ENCODE measurements around the gene ERICH2.
A peak's percentile ranks its signal among the peaks of the same experiment; 100 is the strongest.
"Not testable (repeated sequence)": the region's sequence is repeated elsewhere in the genome, so short reads cannot be mapped to it uniquely, and the experiment has no call there.

The ERICH2 gene

DNA sequence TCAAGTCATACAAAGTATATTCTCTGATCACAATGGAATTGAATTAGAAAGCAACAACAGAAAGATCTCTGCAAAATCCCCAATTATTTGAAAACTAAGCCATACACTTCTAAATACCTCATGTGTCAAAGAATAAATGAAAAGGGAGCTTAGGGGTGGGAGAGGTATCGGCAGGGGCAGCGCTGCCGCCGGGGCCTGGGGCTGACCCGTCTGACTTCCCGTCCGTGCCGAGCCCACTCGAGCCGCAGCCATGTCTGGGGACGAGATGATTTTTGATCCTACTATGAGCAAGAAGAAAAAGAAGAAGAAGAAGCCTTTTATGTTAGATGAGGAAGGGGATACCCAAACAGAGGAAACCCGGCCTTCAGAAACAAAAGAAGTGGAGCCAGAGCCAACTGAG, 18.6 kb upstream of the ERICH2 start:
- not testable (repeated sequence) for DNase-seq (ENCODE audit: low read depth); H3K4me3 ChIP-seq (ENCODE audit: low read depth, low read length)

DNA sequence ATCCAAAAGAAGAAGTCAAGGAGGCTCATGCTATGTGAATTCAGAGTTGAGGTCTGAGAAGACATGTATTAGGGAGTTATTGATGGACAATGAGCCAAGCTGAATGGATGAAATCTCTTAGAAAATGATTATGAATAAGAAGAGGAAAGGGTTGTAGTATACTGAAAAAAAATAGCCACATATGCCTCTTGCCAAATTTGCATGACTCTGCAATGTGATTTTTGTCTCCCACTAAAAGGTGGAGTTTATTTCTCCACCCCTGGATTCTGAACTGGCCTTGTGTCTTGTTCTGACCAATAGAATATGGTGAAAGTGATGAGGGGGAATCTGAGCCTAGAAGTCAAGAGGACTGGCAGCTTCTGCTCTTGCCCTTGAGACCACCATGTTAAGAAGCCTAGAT, 8.6 kb upstream of the ERICH2 start:
- H3K4me3 ChIP-seq (ENCODE audit: low read depth, low read length): no peak overlapping the region
- DNase-seq (ENCODE audit: low read depth): no peak

DNA sequence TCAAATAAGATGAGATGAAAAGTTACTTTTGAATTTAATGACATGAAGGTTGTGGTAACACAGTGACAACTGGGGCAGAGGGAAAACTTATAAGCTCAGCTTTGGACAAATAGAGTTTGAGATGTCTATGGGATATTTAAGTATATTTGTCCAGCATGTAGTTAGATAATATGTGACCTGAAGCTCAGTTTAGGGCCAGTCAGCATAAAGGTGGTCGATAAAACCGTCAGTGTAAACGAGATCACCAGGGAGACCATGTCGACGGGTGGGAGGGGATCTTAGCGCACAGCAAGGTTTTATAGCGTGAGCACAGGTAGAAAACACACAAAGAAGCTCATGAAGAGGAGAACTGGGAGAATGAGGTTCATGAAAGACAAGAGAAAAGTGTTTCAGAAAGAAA, 7.4 kb upstream of the ERICH2 start:
- H3K4me3 ChIP-seq (ENCODE audit: low read depth, low read length): no peak overlapping the region
- DNase-seq (ENCODE audit: low read depth): no peak

DNA sequence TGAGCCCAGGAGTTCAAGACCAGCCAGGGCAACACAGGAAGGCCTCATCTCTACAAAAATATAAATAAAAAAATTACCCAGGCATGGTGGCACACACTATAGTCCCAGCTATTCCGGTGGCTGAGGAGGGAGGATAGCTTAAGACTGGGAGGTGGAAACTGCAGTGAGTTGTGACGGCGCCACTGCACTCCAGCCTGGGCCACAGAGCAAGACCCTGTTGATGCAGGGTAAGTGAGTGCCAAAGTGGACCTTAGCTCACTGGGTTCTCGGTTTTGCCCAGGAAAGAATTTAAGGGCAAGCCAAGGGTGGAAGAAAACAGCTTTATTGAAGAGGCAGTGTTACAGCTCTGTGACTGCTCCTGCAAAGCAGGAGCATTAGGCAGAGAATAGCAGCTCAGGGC, 6.9 kb upstream of the ERICH2 start:
- no peak for DNase-seq (ENCODE audit: low read depth)
- no peak overlapping the region for H3K4me3 ChIP-seq (ENCODE audit: low read depth, low read length)

DNA sequence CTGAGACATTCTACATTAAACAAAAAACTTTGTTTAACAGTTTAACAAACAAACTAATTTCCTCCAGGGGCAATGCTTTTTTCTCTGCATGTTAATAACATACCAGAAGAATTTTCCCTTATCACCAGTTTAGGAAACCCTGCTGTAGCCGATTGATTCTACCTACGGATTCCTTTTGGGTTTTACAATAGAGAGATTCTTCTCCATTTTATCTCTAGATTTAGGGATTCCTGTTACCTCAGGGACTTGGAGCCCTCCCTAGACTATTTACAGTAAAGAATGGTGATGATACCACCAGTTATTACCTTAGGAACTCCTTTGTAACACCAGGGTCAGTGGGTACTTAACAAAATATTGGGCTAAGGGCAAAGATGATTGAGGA, 5.3 kb upstream of the ERICH2 start:
- no peak for DNase-seq (ENCODE audit: low read depth)
- no peak overlapping the region for H3K4me3 ChIP-seq (ENCODE audit: low read depth, low read length)

DNA sequence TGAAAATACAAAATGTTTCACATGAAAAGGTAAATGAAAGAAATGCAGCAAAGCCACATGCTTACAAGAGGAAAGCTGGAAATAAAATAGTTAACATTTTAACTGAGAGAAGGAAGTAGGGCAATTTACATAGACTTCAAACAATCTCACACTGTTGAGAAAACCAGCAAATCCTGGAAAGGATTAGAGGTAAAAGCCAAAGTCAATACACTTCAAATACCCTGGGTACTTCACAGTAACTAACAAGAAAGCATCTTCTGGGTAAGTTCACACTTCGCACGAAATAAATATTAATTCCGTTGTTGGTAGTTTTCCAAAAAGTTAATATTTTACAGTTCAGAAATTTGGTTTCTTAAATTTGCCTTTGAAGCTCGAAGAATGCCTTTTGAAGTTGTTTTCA, 3.5 kb upstream of the ERICH2 start:
- no peak for DNase-seq (ENCODE audit: low read depth)
- H3K4me3 ChIP-seq (ENCODE audit: low read depth, low read length): no peak overlapping the region

DNA sequence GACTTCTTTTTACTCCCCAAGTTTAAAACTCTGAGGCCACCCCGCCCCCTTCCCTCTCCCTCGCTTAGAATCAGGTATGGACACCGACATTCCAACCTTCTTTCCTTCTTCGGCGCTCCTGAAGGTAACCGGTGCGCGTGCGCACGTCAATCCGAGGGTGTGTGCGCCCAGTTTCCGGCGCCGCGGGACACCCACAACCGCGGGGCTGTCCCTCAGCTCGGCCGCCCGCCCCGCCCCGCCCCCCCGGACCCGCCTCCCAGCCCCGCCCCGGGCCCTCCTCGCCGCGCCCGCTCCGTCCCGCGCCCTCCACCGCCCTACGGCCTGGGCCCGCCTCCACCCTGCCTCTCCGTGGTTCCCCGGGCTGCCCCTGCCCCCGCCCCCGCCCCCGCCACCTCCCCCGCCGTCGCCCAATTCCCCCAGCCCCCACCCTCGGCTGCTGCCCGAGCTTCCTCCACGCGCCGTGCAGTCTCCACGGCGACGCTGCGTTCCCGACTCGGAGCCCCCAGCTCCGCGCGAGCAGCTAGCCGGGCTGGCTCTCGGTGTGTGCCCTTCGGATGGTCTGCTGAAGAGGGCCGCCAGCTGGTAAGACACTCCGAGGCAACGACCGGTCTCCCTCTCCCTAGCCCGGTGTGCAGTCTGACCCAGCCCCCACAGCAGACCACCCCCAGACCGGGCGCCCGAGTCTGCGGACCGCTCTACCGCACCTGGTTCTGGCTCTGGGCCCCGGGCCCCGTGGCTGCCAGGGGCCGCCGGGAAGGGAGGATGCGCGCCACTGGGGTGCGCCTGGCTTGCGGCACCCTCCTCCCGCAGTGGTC, 635 bp downstream of the ERICH2 start:
- peak; percentile 4 for DNase-seq (ENCODE audit: low read depth)
- H3K4me3 ChIP-seq (ENCODE audit: low read depth, low read length): peak overlapping the region; percentile 72

DNA sequence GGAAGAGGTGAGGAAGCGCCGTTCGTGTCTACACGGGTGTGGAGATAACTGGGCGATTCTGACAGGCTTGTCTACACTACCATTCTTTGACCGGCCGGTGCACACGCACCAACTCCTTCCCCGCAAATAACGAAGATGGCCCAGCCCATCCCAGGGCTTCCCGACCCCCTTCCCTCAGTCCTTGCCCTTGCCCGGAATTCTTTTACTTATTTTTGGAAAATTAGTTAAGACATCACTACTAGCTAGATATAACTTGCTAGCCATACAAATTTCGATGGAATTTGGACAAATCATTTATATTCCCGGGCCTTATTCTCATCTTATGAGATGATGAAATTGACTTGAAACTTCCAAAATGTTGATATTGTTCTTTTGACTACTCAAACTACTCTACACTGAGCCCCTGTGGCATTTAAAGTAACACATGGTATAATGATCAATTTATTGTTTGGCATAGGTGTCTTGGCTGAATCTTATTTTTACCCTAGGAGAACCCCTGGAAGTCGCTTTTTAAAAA, 1.3 kb downstream of the ERICH2 start:
- peak overlapping the region; percentile 63 for H3K4me3 ChIP-seq (ENCODE audit: low read depth, low read length)
- no peak for DNase-seq (ENCODE audit: low read depth)

DNA sequence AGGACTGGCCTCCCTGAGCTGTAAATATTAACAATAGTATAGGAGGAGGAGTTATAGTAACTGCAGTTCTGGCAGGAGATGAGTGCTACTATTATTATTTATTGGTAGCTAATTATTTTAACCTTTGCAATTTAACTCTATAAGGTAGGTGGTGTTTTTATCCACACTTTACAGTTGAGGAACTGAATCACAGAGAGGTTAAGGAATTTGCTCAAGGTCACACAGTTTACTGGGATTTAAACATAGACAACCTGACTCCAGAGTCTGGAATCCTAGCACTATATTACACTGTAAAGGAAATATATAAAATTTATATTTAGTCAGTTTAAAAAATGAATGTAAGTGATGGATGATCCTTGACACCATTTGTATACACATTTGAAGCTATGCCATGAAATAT, 2.1 kb downstream of the ERICH2 start:
- no peak overlapping the region for H3K4me3 ChIP-seq (ENCODE audit: low read depth, low read length)
- DNase-seq (ENCODE audit: low read depth): no peak

DNA sequence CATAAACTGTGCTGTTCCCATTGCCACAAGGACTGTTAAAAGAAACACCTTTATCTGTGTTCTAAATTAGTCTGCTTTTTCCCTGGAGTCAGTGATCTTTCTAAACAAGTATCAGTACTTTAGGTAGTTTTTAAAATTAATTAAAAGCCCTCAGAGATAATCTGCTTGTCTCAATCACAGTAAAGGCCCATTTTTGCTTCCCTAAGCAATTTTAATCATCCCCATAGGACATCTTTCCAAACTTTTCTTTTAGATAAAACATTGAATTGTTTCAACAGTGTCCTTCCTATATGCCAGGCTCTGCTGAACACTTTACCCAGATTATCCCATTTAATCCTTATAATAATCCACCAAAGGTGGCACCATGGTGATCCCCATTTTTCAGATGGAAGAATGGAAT, 3.9 kb downstream of the ERICH2 start:
- no peak for DNase-seq (ENCODE audit: low read depth)

DNA sequence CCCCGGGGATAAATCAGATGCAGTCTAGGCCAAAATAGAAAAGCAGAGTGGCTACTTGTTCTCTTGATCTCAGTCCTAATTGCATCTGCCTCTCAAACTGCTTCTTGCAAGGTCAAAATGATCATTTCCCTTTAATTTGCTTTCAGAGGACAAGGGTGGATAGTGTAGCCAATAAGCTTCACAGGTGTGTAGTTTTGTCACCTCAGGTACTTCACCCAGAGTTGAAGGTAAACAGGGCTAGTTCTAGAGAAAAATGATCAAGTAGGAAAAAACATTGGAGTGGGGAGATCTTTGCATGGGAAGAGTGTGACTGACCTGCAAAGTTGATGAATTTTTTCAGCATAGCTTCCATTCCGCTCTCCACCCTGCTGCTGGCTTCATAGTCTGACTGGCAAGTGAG, 8.7 kb downstream of the ERICH2 start:
- DNase-seq (ENCODE audit: low read depth): no peak
- H3K4me3 ChIP-seq (ENCODE audit: low read depth, low read length): no peak overlapping the region

More for the DNA sequence above, 3.9 kb downstream of the ERICH2 start:
- no peak overlapping the region for H3K4me3 ChIP-seq (ENCODE audit: low read depth, low read length)

DNA sequence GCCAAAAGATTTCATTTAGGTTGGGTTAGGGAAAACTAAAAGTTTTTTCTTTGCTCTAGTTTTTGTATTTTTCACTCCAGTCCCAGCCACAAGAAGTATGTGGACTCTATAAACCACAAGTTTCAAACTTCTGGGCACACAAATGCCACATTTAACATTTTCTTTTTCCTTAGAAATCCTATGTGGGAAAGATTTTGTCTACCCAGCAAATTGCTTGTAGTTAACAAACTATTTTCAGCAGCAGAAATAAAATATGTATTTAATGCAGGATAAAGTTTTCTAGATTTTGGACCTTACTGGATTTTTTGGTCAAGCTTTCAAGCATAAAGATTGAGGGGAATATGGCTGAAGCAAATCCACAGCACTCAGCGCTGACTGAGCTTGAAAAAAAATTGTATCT, 9.1 kb downstream of the ERICH2 start:
- H3K4me3 ChIP-seq (ENCODE audit: low read depth, low read length): no peak overlapping the region
- DNase-seq (ENCODE audit: low read depth): no peak

DNA sequence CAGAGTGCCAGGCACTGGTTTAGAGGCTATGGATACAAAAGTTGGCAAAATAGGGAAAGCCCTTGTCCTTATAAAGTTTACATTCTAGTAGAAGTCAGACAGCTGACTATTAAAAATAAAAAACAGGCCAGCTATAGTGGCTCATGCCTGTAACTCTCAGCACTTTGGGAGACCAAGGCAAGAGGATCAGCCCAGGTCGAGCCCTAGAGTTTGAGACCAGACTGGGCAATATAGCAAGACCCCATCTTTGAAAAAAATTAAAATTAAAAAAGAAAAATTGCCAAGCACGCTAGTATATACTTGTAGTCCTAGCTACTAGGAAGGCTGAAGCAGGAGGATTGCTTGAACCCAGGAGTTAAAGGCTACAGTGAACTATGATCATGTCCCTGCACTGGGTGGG, 12.5 kb downstream of the ERICH2 start:
- no peak overlapping the region for H3K4me3 ChIP-seq (ENCODE audit: low read depth, low read length)
- no peak for DNase-seq (ENCODE audit: low read depth)

DNA sequence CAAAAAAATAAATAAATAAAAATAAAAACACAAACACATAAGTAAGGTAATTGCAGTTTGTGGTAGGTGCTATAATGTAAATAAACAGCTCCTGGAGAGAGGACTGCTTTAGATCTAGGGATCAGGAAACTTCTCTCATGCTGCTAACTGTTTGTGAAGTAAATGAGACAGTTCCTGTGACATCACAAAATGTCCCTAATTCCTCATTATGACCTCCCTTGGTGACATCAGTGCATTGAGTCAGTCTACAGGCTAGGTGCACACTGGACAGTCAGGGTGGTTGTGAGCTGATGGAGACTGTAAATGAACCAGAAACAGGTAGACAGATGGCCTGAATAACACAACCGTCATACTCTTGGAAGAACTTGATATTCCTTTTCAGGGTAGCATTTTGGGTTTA, 13.4 kb downstream of the ERICH2 start:
- H3K4me3 ChIP-seq (ENCODE audit: low read depth, low read length): no peak overlapping the region
- no peak for DNase-seq (ENCODE audit: low read depth)

DNA sequence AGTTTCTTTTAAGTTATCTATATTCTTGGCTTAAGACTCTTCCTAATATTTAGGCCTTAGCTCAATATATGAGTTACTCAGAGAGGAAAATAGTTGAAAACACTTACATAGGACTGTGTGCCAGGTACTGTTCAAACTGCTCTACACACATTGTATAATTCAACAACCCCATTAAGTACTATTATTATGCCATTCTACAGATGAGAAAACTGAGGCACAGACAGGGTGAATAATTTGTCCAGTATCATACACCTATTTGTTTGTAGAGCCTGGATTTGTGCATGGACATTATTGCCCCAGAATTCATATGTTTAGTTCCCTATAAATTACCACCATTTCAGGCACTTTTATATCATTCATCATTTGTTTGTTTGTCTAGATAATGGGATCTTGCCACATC, 28.8 kb downstream of the ERICH2 start:
- no peak for DNase-seq (ENCODE audit: low read depth)
- no peak overlapping the region for H3K4me3 ChIP-seq (ENCODE audit: low read depth, low read length)

DNA sequence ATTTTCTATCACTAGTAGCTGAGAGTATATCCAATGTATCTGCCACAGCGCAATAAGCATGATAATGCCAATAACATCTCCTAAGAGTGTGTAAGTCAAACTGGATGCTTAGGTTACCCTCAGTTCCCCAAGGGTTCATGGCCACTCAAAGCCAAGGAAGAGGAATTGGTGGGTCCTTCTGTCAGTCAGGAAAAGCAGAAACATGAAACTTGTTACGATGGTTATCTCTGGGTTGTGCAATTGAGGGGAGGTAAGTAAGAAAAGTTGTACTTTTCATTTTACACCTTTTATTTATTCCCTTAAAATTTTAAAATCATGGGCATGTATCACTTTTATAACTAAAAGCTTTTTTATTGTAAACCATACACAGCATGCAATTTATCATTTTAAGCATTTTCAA, 36.4 kb downstream of the ERICH2 start:
- no peak for DNase-seq (ENCODE audit: low read depth)
- H3K4me3 ChIP-seq (ENCODE audit: low read depth, low read length): no peak overlapping the region

DNA sequence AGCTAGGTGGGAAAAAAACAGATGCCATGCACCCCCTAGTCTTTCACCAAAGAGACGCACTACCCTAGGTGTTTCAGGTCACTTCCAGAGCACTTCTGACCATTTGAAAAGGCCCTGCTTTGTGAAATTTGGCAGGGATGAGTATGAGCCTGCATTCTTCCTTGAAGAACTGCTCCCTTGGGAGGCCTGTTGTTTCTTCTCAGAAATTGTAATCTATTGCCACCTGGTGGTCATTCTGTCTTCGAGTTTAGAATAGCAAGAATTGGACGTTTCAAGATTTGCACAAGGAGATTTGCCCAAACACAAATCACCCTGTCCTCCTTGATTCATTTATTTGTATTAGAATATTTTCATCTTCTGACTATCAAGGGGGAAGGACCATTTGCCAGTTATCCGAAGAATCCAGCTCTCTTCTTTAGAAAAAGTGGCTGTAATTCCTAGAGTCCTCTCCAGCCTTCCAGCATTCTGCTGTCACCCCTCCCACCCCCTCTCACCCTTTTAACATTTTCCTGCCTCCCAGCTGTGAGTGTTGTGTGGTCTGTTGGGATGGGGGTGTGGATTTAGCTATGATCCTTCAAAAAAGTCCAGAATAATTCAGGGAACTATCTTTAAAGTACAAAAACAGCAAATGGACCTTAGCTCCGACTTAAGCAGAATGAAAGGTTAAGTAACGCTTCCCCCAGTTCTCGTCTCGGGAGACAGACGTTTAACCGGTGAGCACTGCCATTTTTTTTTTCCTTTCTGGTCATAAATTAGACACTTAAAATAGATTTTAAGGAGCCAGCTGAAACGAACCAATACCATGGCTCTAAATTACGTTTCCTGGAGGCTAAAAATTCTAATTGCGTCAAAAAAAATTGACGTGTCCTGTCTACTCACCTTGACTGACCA, 42.8 kb downstream of the ERICH2 start:
- peak; percentile 76 for DNase-seq (ENCODE audit: low read depth)
- no peak overlapping the region for H3K4me3 ChIP-seq (ENCODE audit: low read depth, low read length)

DNA sequence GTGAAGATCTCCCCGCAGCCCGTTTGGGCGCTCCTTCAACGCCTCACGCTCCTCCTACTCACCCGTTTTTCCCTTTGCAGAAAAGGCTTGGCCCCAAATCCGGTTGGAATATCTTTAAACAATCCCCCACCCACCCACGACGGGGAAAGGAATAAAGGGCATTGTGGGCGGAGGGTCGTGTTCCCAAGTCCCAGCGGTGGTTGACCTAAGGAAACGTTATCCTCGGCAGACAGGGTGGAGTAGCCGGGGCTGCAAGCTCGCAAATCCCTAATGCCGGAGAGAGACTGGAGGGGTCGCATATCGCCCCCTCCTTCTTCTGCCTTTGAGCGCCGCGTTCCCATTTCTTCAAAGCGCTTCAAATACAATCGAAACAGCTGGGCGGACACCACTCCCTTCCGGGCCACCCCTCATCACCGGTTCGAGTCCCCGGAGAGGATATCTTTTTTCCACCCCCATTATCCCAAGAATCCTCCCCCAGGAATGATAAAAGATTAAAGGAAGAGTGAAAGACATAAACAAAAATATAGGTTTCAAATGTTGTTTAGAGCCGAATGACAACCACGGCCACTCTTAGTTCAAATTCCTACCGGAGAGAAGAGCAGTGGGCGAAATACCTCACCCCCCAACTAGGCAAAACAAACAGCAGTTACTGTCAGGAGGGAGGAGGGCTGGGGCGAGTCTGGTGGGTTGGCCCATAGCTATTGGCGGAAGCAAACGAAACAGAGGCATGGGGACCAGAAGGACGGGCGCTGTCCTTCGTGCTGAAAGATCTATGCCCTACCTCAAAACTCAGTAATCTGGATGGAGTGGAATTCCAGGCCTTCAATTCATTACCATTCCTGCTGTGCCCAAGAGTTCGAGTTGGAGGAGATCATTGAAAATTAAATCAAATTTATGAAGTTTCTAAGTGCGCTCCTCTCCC, 43.7 kb downstream of the ERICH2 start:
- H3K4me3 ChIP-seq (ENCODE audit: low read depth, low read length): no peak overlapping the region
- peak; percentile 18 for DNase-seq (ENCODE audit: low read depth)

DNA sequence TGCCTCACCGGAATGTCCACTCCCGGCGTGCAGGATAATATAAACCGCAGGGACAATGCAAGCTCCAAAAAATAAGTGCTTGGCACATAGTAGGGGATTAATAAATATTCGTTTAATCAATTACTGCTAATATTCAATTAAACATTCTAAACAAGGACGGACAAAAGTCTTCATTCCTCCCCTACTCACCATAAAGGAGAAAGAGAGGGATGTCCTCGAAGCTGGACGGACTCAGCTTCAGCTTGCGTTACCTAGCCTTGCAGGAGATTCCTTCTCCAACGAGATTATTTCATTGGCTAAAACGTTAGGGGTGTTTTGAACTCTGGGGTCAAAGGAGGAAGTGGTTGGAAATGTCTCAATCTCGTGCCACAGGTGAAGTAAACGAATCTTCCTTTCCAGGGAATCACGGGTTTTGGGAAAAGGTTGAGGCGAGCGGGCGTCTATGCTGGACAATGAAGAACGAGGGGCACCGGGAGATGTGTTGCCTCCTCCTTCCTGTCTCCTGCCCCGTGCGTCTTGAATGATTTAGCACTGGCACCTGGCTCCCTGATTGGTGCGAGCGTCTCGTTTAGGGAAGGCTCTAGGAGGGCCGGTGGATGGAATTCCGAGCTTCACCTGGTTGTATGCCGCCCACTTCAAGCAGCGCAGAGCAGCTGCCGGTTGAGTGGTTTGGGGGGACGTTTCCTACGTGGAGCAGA, 44.5 kb downstream of the ERICH2 start:
- H3K4me3 ChIP-seq (ENCODE audit: low read depth, low read length): no peak overlapping the region
- DNase-seq (ENCODE audit: low read depth): no peak
